GM23338 (cell line): ENCODE results near the gene SLC26A6. TPM values are rescaled to one million over a fixed set of nuclear protein-coding genes. Genes with fewer than 3 reads are reported as not detected.

Source experiments
- ATAC-seq: fragments of 200-7000 bp; cut with Tn5 transposase; 3 replicates; pipeline ENCODE4 v1.9.1; 2020
- DNase-seq: peaks from one replicate; pipeline ENCODE4 v3.0.0-alpha.2; 2015; ENCODE audit warnings: low spot score
- H2AFZ ChIP-seq: fragments of 200-600 bp; sonication (generic); 2 replicates; pipeline ENCODE4 v1.8.0; 2016; ENCODE audit warnings: antibody characterized with exemption, mild to moderate bottlenecking, moderate library complexity
- H3F3A ChIP-seq: fragments of 200-600 bp; sonication (generic); replicated peaks from 2 replicates; pipeline ENCODE4 v1.8.0; 2017; ENCODE audit warnings: antibody characterized with exemption, mixed run types, low read depth
- H3K27ac ChIP-seq: fragments of 200-600 bp; sonication (generic); 2 replicates; pipeline ENCODE4 v1.6.1; 2016; ENCODE audit warnings: low read depth
- H3K27me3 ChIP-seq: fragments of 200-600 bp; sonication (generic); 2 replicates; pipeline ENCODE4 v1.8.0; 2016; ENCODE audit warnings: mild to moderate bottlenecking, mixed run types, moderate library complexity; ENCODE audit not compliant: insufficient read depth
- H3K36me3 ChIP-seq: fragments of 200-600 bp; sonication (generic); 2 replicates; pipeline ENCODE4 v1.8.0; 2016; ENCODE audit warnings: mild to moderate bottlenecking; ENCODE audit not compliant: insufficient read depth
- H3K4me1 ChIP-seq: fragments of 200-600 bp; sonication (generic); 2 replicates; pipeline ENCODE4 v1.8.0; 2016; ENCODE audit warnings: mild to moderate bottlenecking, moderate library complexity; ENCODE audit not compliant: insufficient read depth
- H3K4me2 ChIP-seq: fragments of 200-600 bp; sonication (generic); 2 replicates; pipeline ENCODE4 v1.7.1; 2017; ENCODE audit warnings: mixed run types
- H3K4me3 ChIP-seq: fragments of 200-600 bp; sonication (generic); 2 replicates; pipeline ENCODE4 v1.6.1; 2016; ENCODE audit warnings: mixed run types
- H3K79me2 ChIP-seq: fragments of 200-600 bp; sonication (generic); replicated peaks from 2 replicates; pipeline ENCODE4 v1.8.0; 2017; ENCODE audit warnings: mild to moderate bottlenecking; ENCODE audit not compliant: insufficient read depth
- H3K9me2 ChIP-seq: fragments of 200-600 bp; sonication (generic); 2 replicates; pipeline ENCODE4 v1.8.0; 2017; ENCODE audit not compliant: insufficient read depth
- H4K20me1 ChIP-seq: fragments of 200-600 bp; sonication (generic); replicated peaks from 2 replicates; pipeline ENCODE4 v1.8.0; 2017; ENCODE audit warnings: mild to moderate bottlenecking; ENCODE audit not compliant: insufficient read depth
- H3K27ac Mint-ChIP-seq: 2 replicates; pipeline ENCODE4 v1.8.0; 2020; ENCODE audit warnings: inconsistent platforms, mild to moderate bottlenecking, moderate library complexity, mixed read lengths
- H3K27me3 Mint-ChIP-seq: 3 replicates; pipeline ENCODE4 v1.8.0; 2022; ENCODE audit warnings: low read depth, mild to moderate bottlenecking, moderate library complexity, mixed read lengths, inconsistent platforms; ENCODE audit not compliant: insufficient read depth, poor library complexity
- H3K36me3 Mint-ChIP-seq: 3 replicates; pipeline ENCODE4 v1.8.0; 2021; ENCODE audit warnings: low read depth, mild to moderate bottlenecking, inconsistent platforms, moderate library complexity, mixed read lengths
- H3K4me1 Mint-ChIP-seq: 3 replicates; pipeline ENCODE4 v1.8.0; 2020; ENCODE audit warnings: mild to moderate bottlenecking, inconsistent platforms, mixed read lengths
- H3K4me3 Mint-ChIP-seq: 3 replicates; pipeline ENCODE4 v1.8.0; 2021; ENCODE audit warnings: moderate library complexity, mild to moderate bottlenecking, inconsistent platforms, mixed read lengths
- H3K9me3 Mint-ChIP-seq: 3 replicates; pipeline ENCODE4 v1.8.0; 2020; ENCODE audit warnings: moderate library complexity, mild to moderate bottlenecking, inconsistent platforms, mixed read lengths
- CREB1 ChIP-seq: fragments of 250-450 bp; sonication (Bioruptor Pico); IDR thresholded peaks from 2 replicates; pipeline ENCODE4 v1.5.0; 2020; ENCODE audit warnings: low read depth, mild to moderate bottlenecking, moderate library complexity
- CTCF ChIP-seq, 2 experiments: fragments of 200-600 bp in 1 of 2; sonication (generic) in 1 of 2; conservative IDR thresholded peaks; 2 replicates each; pipeline versions ENCODE4 v1.5.1 to v1.6.1; 2016 to 2017; ENCODE audit warnings: antibody characterized with exemption in 2 of 2, low read depth in 2 of 2, mild to moderate bottlenecking in 2 of 2, moderate library complexity in 1 of 2
- ETS1 ChIP-seq: IDR thresholded peaks from 2 replicates; pipeline ENCODE4 v1.6.1; 2016; ENCODE audit warnings: antibody characterized with exemption
- EZH2 ChIP-seq: fragments of 200-600 bp; sonication (generic); IDR thresholded peaks from one replicate; pipeline ENCODE4 v1.8.0; 2017; ENCODE audit warnings: antibody characterized with exemption, mild to moderate bottlenecking, low read depth; ENCODE audit not compliant: unreplicated experiment
- EZH2phosphoT487 ChIP-seq: fragments of 200-600 bp; sonication (generic); IDR thresholded peaks from one replicate; pipeline ENCODE4 v1.8.1; 2018; ENCODE audit warnings: antibody characterized with exemption; ENCODE audit not compliant: unreplicated experiment
- JUNB ChIP-seq: IDR thresholded peaks from one replicate; pipeline ENCODE4 v1.6.1; 2016; ENCODE audit warnings: antibody characterized with exemption; ENCODE audit not compliant: unreplicated experiment
- NANOG ChIP-seq: IDR thresholded peaks from 2 replicates; pipeline ENCODE4 v1.6.1; 2016; ENCODE audit warnings: antibody characterized with exemption, borderline replicate concordance
- POLR2AphosphoS5 ChIP-seq: IDR thresholded peaks from 2 replicates; pipeline ENCODE4 v1.6.1; 2016; ENCODE audit warnings: antibody characterized with exemption, low read depth
- REST ChIP-seq: IDR thresholded peaks from one replicate; pipeline ENCODE4 v1.6.1; 2018; ENCODE audit warnings: antibody characterized with exemption; ENCODE audit not compliant: unreplicated experiment
- STAT1 ChIP-seq: IDR thresholded peaks from one replicate; pipeline ENCODE4 v1.6.1; 2016; ENCODE audit warnings: antibody characterized with exemption; ENCODE audit not compliant: unreplicated experiment
- ZNF114 ChIP-seq: fragments of 250-450 bp; sonication (Bioruptor Pico); IDR thresholded peaks from 2 replicates; pipeline ENCODE4 v1.5.0; 2020; ENCODE audit warnings: mild to moderate bottlenecking, moderate library complexity
- ZNF331 ChIP-seq: fragments of 250-450 bp; sonication (Bioruptor Pico); IDR thresholded peaks from 2 replicates; pipeline ENCODE4 v1.5.0; 2020; ENCODE audit warnings: low read depth, mild to moderate bottlenecking, moderate library complexity
- polyA plus RNA-seq: library from polyadenylated mRNA; unstranded; fragments of >200 nt; fragmentation: Nextera tagmentation; extraction: Ambion mirVana; gene quantifications from 2 replicates; pipeline ENCODE4 v1.2.1, GENCODE V29; 2016
- total RNA-seq: library from RNA; depleted of rRNA; stranded (reverse); fragments of >200 nt; shearing (Covaris generic); gene quantifications from 2 replicates; pipeline ENCODE4 v1.2.3, GENCODE V29; 2014

SLC26A6 gene
- total and polyA plus RNA-seq, 2 experiments from 2014 or later: 34.3 to 96.4 TPM

GRCh38 chr3:48617559-48617958, 17.7 kb downstream of the SLC26A6 start:
- H3K9me3 Mint-ChIP-seq: peaks cover 31% of the 10 kb centered on the region
- H3K4me3 Mint-ChIP-seq: no peak overlapping the region
- no peak overlapping the region for H3K27ac ChIP-seq
- no peaks in the 10 kb centered on the region for H3K9me2 ChIP-seq
- peaks cover 54% of the 10 kb centered on the region for H3K36me3 Mint-ChIP-seq
- no peak overlapping the region for H2AFZ ChIP-seq
- H3K27me3 Mint-ChIP-seq: peaks cover 8% of the 10 kb centered on the region
- no peaks in the 10 kb centered on the region for H3K4me1 ChIP-seq
- no peak overlapping the region for H3K4me3 ChIP-seq
- TF ChIP-seq EZH2phosphoT487 (no peak), ZNF331 (CRISPR knock-in tag) (no peak), ETS1 (no peak), NANOG (no peak), EZH2 (no peak), CTCF (conservative IDR thresholded peaks at IDR 0.05; ENCODE audit: low read depth in 2 of 2) (no peak), POLR2AphosphoS5 (no peak), JUNB (no peak), ZNF114 (CRISPR knock-in tag) (no peak), REST (no peak), CREB1 (CRISPR knock-in tag) (no peak), STAT1 (no peak)
- H3K27ac Mint-ChIP-seq: no peak overlapping the region
- no peak for DNase-seq
- H3K4me2 ChIP-seq: no peak overlapping the region
- H3K27me3 ChIP-seq: no peaks in the 10 kb centered on the region
- no peaks in the 10 kb centered on the region for H3K4me1 Mint-ChIP-seq
- H3K79me2 ChIP-seq: no peaks in the 10 kb centered on the region
- H3K36me3 ChIP-seq: peaks cover 7% of the 10 kb centered on the region
- peaks cover 3% of the 10 kb centered on the region for H3F3A ChIP-seq
- no peaks in the 10 kb centered on the region for H4K20me1 ChIP-seq
- no peak for ATAC-seq
